Heart left ventricle (tissue), 16 donors: ENCODE results near the gene ZNF575. TPM values are rescaled to one million over a fixed set of nuclear protein-coding genes. Genes with fewer than 3 reads are reported as not detected.
"Not testable (repeated sequence)": the region's sequence is repeated elsewhere in the genome, so short reads cannot be mapped to it uniquely, and the experiment has no call there.

ENCODE experiments used
- ATAC-seq, 4 donors: fragments of 200-7000 bp; cut with Tn5 transposase; one replicate each; pipeline ENCODE4 v1.9.1; 2020 to 2022; ENCODE audit warnings: moderate library complexity in 4 of 4, mild to moderate bottlenecking in 3 of 4, moderate number of reproducible peaks in 1 of 4
- DNase-seq, 5 donors: peaks; one replicate each; pipeline ENCODE4 v3.0.0-alpha.2; 2020
- H3K27ac ChIP-seq, 12 donors: fragments of 200-600 bp; sonication (generic) in 4 of 12; one replicate each; pipeline versions ENCODE4 v1.5.0 to v1.8.0; 2016 to 2022; ENCODE audit warnings: mild to moderate bottlenecking in 2 of 12
- H3K27me3 ChIP-seq, 9 donors: fragments of 200-600 bp; sonication (generic) in 2 of 9; one replicate each; pipeline versions ENCODE4 v1.5.1 to v1.8.0; 2016 to 2022; ENCODE audit warnings: mild to moderate bottlenecking in 3 of 9
- H3K36me3 ChIP-seq, 9 donors: fragments of 200-600 bp; sonication (generic) in 2 of 9; one replicate each; pipeline versions ENCODE4 v1.5.0 to v1.8.0; 2018 to 2022; ENCODE audit warnings: mild to moderate bottlenecking in 2 of 9
- H3K4me1 ChIP-seq, 12 donors: fragments of 200-600 bp; sonication (generic) in 4 of 12; one replicate each; pipeline versions ENCODE4 v1.5.0 to v1.8.0; 2016 to 2022; ENCODE audit warnings: mild to moderate bottlenecking in 3 of 12
- H3K4me3 ChIP-seq, 12 donors: fragments of 200-600 bp; sonication (generic) in 4 of 12; one replicate each; pipeline versions ENCODE4 v1.5.0 to v1.8.0; 2017 to 2022; ENCODE audit warnings: mild to moderate bottlenecking in 9 of 12, moderate library complexity in 4 of 12
- H3K9me3 ChIP-seq, 12 donors: fragments of 200-600 bp; sonication (generic) in 4 of 12; one replicate each; pipeline versions ENCODE4 v1.5.0 to v1.8.0; 2016 to 2022; ENCODE audit warnings: mild to moderate bottlenecking in 1 of 12
- POLR2A ChIP-seq, 2 donors: fragments of 450-650 bp; IDR thresholded peaks; one replicate each; pipeline ENCODE4 v1.6.1; 2017; ENCODE audit warnings: antibody characterized with exemption in 2 of 2, mild to moderate bottlenecking in 2 of 2, moderate library complexity in 2 of 2
- WGBS, 4 donors: extraction: QIAGEN DNeasy Blood & Tissue Kit in 2 of 4; methylation state at CpG; one replicate each; pipeline versions ENCODE4 v1.1.5 to v1.1.7; 2013 to 2018; 5-methylcytosine and 5-hydroxymethylcytosine counted together
- intact Hi-C, 10 donors: fragments of 100-400 bp; cut with DNase I; formaldehyde crosslinking; loops; one replicate each; pipeline versions ENCODE4 v1.11.1 to v1.14.2; 2022
- polyA plus RNA-seq, 2 donors: library from polyadenylated mRNA; stranded (reverse); fragments of 200-250 nt; gene quantifications; one replicate each; pipeline ENCODE4 v1.2.3, GENCODE V29; 2013
- total RNA-seq, 9 donors: library from RNA; depleted of rRNA in 2 of 9; stranded (reverse); fragments of >200 nt in 2 of 9; fragmentation: NEBNext Ultra II Directional in 3 of 9; extraction: Animal tissue kit (Norgen Biotek cat#: 25700) in 3 of 9; gene quantifications; one replicate each; pipeline versions ENCODE4 v1.1.0 to v1.2.4, GENCODE V29; 2016 to 2023
- TF ChIP-seq, protein P1 (sequence below), 12 donors: fragments of 200-600 bp; sonication (generic) in 4 of 12; IDR thresholded peaks; one replicate each; pipeline versions ENCODE4 v1.5.0 to v1.8.0; 2018 to 2022; ENCODE audit warnings: antibody characterized with exemption in 12 of 12, mild to moderate bottlenecking in 5 of 12
- donor health status: ischemic (EF 13 %, LVEDD 7.1; RV severe dilation, severe dysfunction).
- donor health status: healthy with polysubstance abuse.
- donor health status: DM: no; HTN: yes; CAD: no.
- donor health status: DM: no; HTN: no; CAD: no.
- donor health status: ischemic (EF 25% LVEDD 6.9; RV normal size, moderate dysfunction).
- donor health status: ischemic (EF 25% LVEDD 5.7; RV mildly dilated, moderate dysfunction).
- donor health status: healthy.
- donor health status: DM: yes; HTN: yes; CAD: no.
- donor health status: ischemic (EF 35%, LVEDD 5.7; RV mildly dilated, moderate dysfunction).
- donor health status: nonischemic (EF 11% LVEDD 7.7; RV severe dilation, severe dysfunction).
- donor health status: DM: yes; HTN: yes; CAD: no.
- donor health status: PGD.
- donor health status: ischemic (EF 29% LVEDD 5.4; RV normal size, mild dysfunction).
- donor health status: nonischemic (EF 23%, LVEDD 6.1; RV moderate dilation, normal function).

Gene ZNF575
- total and polyA plus RNA-seq, 11 donors = 0.38 to 1.9 (median 1.2) TPM; not detected in 2

DNA sequence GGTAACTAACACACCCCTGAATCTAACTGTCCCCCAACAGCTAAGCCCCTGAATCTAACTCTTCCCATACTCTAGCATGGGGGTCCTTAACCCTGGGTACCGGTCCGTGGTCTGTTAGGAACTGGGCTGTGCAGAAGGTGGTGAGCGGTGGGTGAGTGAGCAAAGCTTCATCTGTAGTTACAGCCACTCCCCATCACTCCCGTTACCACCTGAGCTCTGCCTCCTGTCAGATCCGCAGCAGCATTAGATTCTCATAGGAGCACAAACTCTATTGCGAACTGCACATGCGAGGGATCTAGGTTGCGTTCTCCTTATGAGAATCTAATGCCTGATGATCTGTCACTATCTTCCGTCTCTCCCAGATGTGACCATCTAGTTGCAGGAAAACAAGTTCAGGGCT is 22.3 kb upstream of the ZNF575 start:
- Histone ChIP-seq H3K4me1 (no peaks in the 10 kb centered on the region), H3K9me3 (no peaks in the 10 kb centered on the region), H3K36me3 (peaks cover 0 to 42% (median 24%) of the 10 kb centered on the region in 9 donors), H3K27ac (no peak overlapping the region), H3K27me3 (no peaks in the 10 kb centered on the region), H3K4me3 (no peak overlapping the region)
- intact Hi-C loops = no loop called here
- DNase-seq = no peak
- no peak for ATAC-seq
- TF ChIP-seq POLR2A (IDR thresholded peaks at IDR 0.05) = no peak
- TF ChIP-seq, protein P1, sequence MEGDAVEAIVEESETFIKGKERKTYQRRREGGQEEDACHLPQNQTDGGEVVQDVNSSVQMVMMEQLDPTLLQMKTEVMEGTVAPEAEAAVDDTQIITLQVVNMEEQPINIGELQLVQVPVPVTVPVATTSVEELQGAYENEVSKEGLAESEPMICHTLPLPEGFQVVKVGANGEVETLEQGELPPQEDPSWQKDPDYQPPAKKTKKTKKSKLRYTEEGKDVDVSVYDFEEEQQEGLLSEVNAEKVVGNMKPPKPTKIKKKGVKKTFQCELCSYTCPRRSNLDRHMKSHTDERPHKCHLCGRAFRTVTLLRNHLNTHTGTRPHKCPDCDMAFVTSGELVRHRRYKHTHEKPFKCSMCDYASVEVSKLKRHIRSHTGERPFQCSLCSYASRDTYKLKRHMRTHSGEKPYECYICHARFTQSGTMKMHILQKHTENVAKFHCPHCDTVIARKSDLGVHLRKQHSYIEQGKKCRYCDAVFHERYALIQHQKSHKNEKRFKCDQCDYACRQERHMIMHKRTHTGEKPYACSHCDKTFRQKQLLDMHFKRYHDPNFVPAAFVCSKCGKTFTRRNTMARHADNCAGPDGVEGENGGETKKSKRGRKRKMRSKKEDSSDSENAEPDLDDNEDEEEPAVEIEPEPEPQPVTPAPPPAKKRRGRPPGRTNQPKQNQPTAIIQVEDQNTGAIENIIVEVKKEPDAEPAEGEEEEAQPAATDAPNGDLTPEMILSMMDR (IDR thresholded peaks at IDR 0.05) = no peak
- 94 to 98% (median 98%) methylated on average over 9 of the region's 9 CpGs for WGBS, 4 donors

DNA sequence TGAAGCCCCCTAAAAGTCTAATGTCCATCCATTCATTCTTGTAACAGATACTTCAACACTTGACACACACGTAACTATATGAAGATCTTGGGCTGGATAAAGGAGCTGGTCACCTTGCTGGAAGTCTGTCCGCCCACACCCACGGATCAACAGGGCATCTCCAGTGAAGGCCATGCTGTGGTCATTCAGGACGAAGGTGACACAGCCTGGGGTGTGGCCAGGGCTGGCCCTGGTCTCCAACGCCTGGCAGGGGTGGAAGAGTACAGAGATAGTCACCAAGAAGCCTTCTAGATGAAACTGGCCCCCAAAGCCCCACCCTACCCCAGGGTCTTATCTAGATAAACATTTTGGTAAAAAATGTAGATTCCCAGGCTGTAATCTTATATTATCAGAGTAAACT is 21.7 kb upstream of the ZNF575 start:
- no peak for DNase-seq
- no peaks in the 10 kb centered on the region for H3K4me1 ChIP-seq
- no peaks in the 10 kb centered on the region for H3K9me3 ChIP-seq
- 94 to 99% (median 95%) methylated on average over 5 of the region's 5 CpGs for WGBS, 4 donors
- no peak overlapping the region for H3K4me3 ChIP-seq
- no peak overlapping the region for H3K27ac ChIP-seq
- no peak for TF ChIP-seq POLR2A (IDR thresholded peaks at IDR 0.05)
- TF ChIP-seq, protein P1 (IDR thresholded peaks at IDR 0.05) = no peak
- ATAC-seq = no peak
- no peaks in the 10 kb centered on the region for H3K27me3 ChIP-seq
- intact Hi-C loops = no loop called here
- peaks cover 0 to 42% (median 24%) of the 10 kb centered on the region in 9 donors for H3K36me3 ChIP-seq

DNA sequence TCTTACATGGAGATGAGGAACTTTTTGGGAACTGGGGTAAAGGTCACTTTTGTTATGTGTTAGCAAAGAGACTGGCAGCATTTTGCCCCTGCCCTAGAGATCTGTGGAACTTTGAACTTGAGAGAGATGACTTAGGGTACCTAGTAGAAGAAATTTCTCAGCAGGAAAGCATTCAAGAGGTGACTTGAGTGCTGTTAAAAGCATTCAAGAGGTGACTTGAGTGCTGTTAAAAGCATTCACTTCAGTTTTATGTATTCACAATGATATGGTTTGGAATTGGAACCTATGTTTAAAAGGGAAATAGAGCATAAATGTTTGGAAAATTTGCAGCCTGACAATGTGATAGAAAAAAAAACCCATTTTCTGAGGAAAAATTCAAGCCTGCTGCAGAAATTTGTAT is 20.6 kb upstream of the ZNF575 start:
- H3K27ac ChIP-seq, DNase-seq, intact Hi-C loops, ATAC-seq, H3K4me3 ChIP-seq, H3K27me3 ChIP-seq, H3K4me1 ChIP-seq, H3K9me3 ChIP-seq: not testable (repeated sequence)
- peaks cover 0 to 49% (median 24%) of the 10 kb centered on the region in 9 donors for H3K36me3 ChIP-seq

DNA sequence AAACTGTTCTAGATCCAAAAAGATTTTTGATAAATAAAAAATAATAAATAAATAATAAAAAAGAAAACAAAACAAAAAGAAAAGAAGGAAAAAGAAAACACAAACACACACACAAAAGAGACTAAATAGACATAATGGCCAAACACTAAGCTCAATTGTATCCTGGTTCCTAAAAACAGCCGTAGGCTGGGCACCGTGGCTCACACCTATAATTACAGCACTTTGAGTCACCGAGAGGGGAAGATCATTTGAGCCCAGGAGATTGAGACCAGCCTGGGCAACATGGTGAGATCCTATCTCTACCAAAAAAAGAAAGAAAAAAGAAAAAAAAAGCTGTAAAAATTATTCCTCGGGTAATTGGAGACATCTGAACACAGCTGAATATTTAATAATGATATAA is 14.9 kb upstream of the ZNF575 start:
- H3K4me1 ChIP-seq = peaks cover 0 to 8% (median 0%) of the 10 kb centered on the region in 12 donors
- H3K27ac ChIP-seq = no peak overlapping the region
- no peak overlapping the region for H3K4me3 ChIP-seq
- intact Hi-C loops = loop anchor here in 1 of 10 donors (2.0 kb wide), 1 partner anchor 71 kb away; no protein-coding TSS in a partner anchor
- H3K36me3 ChIP-seq = peaks cover 0 to 21% (median 0%) of the 10 kb centered on the region in 9 donors
- DNase-seq = no peak
- H3K27me3 ChIP-seq = no peaks in the 10 kb centered on the region
- no peaks in the 10 kb centered on the region for H3K9me3 ChIP-seq
- ATAC-seq = no peak
- TF ChIP-seq POLR2A (IDR thresholded peaks at IDR 0.05) = no peak
- TF ChIP-seq, protein P1 (IDR thresholded peaks at IDR 0.05) = no peak
- WGBS, 4 donors = 84 to 90% (median 85%) methylated on average over 4 of the region's 4 CpGs
